HG02840 (cell line): ENCODE data around the gene MELTF.
"Not testable (repeated sequence)": the region's sequence is repeated elsewhere in the genome, so short reads cannot be mapped to it uniquely, and the experiment has no call there.

ENCODE experiments used
- ATAC-seq: cut with Tn5 transposase; IDR thresholded peaks from one replicate; pipeline ENCODE4 v1.9.1; 2021; ENCODE audit warnings: mild to moderate bottlenecking, moderate library complexity, moderate number of reproducible peaks; ENCODE audit not compliant: unreplicated experiment, low FRiP score

MELTF gene

DNA sequence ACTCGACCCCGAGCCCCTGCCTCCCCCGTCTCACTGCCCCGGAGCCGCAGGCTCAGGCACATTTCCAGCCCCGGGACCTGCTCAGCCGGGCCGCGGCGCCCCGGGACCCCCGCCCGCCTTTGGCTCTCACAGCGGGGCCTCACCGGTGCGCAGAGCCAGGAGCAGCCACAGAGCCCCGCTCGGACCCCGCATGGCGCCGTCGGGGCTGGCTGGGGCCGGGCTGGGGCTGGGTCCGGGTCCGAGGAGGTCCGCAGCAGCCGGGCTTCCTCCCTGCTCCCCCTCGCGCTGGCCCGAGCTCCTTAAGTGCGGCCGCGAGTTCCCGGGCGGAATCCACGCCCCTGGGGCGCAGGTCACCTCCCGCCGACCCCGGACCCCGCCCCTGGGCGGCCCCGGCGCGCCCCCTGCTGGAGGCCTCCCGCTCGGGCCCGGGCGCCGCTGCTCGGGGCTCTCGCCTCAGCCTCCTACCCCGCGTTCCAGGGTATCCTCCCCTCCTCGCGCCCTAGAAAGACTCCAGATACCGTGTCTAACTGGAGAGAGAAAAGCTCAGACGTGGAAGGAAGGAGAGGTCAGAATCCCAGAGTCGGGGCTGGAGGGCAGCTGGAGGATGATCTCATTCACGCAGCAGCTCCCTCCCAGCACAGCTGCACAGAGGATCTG lies at the start of gene MELTF:
Gene MELTF, minus strand, starts transcription at position 307 of the 657 bp plus-strand sequence. Its CDS starts 115 bp downstream, at position 192.
- peak; percentile 73 for ATAC-seq

DNA sequence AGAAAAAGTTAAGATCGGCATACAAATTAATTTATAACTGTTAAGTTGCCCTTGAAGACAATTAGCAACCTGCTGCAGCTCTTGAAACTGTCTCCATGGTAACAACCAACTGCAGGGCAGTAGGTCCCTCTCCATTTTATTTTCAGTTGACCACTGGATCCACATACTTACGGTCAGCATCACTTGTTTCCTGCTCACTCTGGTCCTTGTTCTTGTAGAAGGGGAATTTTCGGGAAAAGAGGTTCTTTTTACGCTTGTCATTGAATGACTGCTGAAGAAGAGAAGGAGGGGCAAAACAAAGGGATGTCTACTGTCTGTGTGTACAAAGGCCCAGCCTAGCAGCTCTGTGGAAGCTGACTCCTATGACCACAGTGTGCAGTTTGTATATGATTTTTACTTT lies 46.8 kb upstream of the MELTF start:
- no peak for ATAC-seq

DNA sequence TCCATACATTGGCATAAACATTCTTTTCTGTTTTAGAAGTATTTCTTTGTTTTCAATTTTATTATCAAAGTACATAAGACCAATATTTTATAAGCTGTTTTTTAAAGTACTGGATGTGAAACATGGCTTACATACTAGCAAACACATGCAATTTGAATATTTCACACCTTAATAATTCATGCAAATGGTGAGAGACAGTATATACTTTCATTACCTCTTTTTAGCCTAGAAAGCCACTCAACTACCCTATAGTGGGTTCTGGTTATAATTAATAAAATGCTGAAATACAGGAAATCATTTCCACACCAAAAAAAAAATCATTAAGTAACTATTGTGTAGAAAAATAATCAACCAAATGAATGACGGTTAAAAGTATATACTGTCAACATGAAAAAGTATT lies 38.5 kb upstream of the MELTF start:
- no peak for ATAC-seq

DNA sequence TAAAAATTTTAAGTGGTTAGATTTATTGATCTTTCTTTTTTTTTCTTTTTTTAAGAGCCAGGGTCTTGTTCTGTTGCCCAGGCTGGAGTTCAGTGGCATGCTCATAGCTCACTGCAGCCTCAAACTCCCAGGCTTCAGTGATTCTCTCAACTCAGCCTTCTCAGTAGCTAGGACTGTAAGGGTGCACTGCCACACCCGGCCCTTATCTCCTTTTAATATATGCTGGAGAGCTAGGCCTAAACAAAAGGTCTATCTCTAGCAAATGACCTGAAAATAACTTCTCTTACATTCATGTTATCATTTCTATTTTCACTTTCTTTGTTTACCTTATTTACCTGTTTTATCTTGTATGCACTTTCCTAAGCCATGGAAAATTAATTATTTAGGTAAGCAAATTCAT lies 35.2 kb upstream of the MELTF start:
- no peak for ATAC-seq

DNA sequence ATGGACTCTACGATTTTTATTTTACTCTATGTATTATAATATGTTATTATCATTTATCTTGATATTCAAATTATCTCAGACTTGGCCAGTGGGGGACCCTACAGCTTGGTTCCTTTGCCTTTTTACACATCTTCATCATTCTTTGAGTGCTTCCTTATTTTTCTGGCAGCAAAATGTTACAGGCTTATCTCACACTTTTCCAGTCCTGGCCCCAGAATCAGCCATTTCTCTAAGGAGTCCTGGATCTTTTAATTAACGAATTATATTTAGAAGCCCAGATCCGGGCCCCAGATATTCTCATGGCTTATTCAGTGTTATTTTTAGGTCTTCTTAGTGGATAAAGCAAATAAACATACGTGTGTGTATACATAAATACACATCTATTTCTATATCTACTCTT lies 32.8 kb upstream of the MELTF start:
- no peak for ATAC-seq

DNA sequence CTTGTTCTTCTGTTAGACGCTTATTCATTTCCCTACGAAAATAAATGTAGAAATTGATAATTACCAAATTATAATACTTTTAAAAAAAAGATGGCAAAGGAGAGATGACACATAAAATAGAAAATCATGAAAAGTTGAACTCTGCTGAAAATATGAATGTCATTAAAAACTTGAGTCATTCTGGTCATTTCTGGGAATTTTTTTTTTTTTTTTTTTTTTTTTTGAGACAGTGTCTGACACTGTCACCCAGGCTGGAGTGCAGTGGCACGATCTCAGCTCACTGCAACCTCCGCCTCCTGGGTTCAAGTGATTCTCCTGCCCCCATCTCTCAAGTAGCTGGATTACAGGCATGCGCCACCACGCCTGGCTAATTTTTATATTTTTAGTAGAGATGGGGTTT lies 22.0 kb upstream of the MELTF start:
- ATAC-seq, result not testable (repeated sequence)

DNA sequence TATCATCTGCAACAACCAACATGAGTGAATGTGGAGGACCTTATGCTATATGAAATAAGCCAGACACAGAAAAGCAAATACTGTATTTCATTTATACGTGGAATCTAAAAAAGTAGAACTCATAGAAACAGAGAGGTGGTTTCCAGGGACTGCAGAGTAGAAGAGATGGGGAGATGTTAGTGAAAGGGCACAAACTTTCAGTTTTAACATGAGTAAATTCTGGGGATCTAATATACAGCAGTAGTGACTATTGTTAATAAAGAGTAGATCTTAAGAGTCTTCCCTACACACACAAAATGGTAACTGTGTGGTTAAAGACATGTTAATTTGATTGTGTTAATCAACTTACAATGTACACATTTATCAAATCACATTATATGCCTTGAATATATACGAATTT lies 20.9 kb upstream of the MELTF start:
- peak; percentile 45 for ATAC-seq

DNA sequence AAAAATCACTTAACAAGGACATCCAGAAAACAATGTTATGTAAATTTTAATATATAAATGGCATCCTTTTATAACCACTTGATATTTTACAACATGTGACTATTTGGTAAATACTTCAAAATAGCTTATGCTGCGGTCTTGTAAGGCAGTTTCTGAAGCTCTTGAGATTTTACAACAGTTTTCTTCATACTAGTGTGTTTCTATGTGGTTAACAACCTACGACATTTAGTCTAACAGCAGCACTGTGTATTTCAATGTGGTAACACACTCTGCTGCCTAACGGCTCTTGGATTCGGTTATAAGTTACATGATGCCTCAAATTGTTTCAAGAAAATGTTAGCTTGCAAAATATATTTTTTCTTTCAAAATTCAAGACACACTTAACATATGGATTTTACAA lies 12.9 kb upstream of the MELTF start:
- ATAC-seq, result no peak

DNA sequence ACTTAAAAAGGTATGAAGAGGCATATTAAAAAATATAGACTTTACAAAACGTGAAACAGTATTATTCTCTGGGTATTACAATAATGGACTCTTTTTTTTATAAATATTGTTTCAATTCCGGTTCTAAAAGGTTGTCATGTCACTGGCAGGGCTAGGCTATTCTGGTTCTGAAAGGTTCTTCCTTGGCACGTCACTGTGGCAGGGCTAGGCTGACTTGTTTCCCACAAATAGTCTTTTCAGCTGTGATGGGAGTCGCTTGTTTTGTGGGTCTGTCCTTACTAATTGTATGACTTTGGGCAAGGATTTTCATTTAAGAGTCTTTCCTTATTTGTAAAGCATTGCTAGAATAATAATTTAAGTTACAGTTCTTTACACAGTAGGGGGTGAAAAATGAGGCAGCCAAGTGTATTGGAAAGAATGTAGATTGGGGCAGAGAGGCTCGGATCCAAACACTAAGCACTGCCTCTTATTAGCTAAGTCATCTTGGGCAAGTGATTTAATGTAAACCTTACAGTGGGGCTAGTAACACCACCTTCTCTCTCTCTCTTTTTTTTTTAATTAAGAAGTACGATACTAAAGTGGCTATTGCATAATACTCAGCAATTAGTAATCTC lies 12.4 kb upstream of the MELTF start:
- no peak for ATAC-seq

DNA sequence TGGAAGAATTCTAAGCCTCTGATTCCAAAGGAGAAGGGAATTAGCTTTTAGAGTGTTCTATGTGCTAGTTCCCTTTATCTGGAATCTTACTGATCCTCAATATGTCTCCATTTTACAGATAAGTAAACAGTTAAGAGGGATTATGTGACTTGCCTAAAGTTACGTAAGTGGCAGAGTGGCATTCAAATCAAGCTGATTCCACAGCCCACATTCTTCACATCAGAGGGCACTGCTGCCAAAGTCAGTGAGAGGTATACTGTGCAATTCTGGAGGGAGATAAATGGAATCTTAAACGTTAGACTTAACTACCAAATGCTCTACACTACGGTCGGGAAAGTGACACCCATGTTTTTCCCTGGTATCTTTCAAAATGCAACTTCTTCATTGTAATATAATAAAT lies 11.0 kb upstream of the MELTF start:
- no peak for ATAC-seq

DNA sequence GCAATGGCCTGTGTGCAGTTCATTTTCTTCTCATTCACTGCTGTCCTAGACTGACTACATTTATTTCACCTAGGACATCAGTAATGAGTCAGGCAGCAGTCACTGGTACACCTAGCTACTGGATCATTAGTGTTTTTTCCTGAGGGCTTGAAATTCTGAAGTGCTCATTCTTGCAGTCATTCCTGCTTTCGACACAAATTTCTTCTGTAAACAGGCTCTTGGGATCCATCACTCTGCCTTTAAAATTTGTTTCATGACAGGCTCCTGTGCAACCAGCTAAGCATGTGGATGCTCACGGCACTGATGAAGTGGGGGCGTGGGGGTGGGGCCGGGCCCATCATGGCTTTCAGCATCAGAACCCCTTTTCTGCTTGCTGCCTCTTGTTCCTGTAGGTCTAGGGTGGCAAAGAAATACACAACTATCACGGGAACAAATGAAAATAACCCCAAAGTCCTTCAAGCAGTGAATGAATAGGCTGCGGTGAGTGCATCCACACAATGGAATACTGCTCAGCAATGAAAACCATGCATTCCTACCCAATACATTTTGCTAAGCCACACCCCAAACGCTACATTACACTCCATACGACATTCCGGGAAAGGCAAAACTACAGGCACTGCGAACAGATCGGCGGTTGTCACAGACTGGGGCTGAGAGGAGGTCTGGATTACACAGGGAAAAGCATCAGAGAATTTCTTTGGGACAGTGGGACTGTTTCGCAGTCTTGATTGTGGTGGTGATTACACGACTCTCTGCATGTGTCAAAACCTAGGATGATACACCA lies 9.3 kb upstream of the MELTF start:
- no peak for ATAC-seq

DNA sequence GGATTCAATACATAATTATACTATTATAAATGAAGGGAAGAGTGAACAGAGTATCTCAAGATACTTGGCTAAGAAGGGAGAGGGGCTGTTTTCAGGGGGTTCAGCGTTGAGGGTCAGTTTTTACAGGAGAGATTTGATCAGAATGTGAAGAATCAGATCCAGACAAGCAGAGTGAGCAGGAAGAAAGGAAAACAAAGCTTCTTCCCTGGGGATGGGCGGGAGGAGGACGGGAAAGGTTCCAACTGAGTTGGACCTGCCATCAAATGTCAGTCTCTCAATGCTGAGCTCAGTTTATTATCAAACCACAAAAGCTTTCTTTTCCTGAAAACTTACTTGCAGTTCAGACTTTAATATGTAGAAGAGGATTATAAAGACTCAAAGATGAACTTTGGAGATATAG lies 6.0 kb upstream of the MELTF start:
- no peak for ATAC-seq

DNA sequence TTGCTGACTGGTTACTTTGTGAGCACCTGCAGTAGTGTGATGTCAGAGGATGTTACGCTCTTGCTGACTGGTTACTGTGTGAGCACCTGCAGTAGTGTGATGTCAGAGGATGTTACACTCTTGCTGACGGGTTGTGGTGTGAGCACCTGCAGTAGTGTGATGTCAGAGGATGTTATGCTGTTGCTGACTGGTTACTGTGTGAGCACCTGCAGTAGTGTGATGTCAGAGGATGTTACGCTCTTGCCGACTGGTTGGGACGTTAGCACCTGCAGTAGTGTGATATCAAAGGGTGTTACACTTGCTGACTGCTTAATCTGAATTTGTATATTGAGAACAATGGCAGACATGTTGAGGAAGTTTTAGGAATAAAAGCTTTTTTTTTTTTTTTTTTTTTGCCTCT lies 5.2 kb upstream of the MELTF start:
- not testable (repeated sequence) for ATAC-seq

DNA sequence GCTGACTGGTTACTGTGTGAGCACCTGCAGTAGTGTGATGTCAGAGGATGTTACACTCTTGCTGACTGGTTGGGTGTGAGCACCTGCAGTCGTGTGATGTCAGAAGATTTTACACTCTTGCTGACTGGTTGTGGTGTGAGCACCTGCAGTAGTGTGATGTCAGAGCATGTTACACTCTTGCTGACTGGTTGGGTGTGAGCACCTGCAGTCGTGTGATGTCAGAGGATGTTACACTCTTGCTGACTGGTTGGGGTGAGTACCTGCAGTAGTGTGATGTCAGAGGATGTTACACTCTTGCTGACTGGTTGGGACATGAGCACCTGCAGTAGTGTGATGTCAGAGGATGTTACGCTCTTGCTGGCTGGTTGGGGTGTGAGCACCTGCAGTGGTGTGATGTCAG lies 4.1 kb upstream of the MELTF start:
- not testable (repeated sequence) for ATAC-seq

DNA sequence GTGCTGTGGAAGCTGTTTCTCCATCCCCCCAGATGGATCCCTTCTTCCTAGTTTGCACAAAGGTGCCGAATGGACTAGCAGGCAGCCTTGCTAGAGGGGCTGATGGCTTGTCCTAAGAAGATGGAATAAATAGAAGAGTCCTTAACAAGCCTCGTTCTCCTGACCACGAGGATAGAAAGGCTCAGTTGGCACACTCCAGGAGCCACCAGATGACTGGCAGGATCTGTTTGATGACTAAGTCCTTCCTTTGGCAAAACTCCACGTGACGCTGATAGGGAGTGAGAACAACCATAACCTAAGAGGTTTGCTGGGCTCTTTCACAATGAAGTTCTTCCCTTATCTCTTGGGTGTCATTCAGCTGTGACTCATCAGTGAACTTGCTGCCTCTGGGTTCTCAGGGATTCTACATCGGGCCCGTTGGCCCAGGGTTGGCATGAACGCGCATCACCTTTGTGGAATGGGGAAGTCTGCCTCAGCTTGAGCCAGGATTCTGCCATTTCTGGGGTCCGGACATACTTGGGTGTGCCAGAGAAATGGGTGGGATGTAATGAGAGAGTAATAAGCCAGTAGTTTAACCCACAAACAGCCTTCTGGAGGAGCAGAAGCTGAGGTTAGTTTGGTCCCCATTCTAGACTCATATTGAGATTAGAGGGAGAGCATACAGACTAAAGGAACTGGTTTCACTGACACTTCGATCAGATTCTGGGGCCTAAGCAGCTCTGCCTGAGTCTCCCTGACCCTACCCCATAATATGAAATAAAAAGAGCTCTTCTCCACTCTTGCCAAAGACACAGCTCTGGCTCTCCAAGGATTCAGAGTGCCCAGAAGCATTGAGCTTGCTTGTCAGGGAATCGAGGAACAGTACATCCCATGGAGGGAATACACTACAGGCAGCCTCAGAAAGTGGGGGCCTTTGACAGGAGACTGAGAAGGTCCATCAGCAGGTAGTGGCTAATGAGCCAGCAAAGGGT lies 2.0 kb upstream of the MELTF start:
- ATAC-seq, result no peak

DNA sequence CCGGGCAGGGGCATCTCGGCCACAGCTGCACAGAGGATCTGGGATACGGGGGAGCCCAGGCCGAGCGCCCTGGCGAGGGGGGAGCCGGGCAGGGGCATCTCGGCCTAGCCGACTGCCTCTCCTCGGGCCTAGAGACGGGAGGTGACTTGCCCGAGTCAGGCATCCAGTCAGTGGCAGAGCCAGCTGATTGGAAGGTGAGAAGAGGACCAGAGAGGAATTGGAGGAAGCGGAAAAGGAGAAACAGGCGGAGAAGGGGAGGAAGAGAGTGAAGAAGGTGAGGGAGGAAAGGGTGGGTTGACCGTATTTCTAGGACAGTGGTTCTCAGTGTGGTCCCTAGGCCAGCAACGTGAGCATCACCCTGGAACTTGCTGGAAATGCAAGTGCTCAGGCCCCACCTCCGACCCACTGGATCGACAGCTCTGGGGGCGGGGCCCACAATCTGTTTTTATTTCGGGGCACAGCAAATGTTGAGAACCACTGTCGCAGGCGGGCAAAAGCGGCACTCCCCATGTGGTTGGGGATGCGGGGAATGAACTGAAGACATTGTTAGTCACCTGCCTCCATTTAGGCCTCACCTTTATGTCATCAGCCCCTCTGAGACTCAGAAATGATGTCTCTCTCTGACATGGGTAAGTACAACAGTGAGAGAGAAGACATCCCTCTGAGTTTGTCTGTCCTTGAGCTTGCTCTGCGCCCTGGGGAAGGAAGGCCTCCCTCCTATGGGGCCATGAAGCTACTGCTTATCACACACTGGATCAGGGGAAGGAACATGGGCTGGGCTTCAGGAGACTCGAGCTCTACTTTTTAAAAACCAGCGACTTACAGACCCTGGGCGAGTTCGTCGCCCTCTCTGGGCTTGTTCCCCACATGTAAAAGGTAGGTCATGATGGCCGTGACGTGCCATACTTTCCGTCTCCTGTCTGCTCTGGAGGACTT lies 1.0 kb upstream of the MELTF start:
- ATAC-seq, result no peak

DNA sequence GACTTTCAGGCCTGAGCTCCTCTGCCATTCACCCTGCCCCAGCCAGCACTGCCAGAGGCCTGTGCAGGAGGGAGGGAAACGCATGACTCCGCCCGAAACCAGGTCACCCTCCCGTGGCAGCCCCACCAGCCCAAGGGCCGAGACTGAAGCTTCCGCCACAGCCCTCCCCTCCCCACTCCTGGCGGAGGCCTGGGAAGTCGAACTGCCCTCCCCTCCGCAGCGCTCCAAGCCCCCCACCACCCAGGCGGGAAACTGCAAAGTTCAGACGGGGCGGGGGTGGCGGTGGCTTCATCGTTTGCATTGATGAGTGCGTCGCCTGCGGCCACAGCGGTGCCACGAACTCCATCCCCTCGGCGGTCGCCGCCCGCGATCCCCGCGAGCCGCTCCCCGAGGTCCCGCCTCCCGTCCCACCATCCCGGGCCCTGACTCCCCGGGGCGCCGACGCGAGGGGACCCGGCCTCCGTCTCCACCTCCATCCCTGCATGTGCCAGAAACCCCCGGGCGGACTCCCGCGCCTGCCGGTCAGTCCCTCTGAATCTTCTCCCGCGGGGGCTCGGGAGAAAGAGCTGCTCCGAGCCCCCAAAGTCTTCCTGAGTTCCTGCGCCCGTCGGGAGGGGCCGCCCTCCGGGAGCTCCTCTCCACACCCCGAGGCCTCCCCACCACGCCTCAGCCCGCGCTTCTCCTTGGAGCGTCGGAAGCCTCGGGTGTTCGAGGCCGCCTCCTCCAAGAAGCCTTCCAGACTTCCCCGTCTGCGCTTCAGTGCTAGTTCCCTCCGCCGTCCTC lies 698 bp downstream of the MELTF start:
- ATAC-seq, result peak; percentile 3

DNA sequence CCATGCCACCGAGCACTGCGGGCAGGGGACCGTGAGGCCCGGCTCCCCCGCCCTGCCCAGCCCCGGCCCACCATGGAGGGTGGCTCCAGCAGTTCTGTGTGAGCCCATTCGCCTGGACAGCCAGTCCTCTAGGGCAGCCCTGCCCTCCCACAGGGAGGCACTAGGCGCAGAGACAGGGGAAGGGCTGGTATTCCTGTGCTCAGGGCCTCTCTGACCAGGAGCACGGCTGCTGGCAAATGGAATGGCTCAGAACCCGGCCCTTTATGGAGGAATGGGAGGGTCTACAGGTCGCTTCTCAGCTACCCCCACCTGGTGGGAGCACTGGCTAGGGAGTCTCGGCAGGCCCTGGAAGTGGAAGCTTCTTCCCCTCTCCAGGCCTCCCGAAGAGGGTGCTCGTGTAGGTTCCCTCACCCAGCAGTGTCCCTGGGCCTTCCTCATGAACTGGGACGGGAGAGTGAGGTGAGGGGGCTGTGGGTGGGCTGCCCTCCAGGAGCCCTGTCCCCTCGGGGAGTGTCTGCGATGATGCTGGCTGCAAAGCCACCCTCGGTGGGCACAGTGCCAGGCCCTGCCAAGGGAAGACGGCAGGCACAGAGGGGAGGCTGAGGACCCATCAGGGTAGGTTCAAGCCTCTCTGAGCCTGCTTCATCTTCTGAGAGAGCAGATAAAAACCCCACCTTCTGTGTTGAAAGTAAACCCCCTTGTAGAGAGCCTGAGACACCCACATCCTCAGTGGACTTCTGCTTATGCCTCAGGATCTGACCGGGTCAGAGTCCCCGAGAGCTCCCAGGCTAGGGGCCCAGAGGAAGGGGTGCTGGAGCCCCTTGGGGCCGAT lies 1.5 kb downstream of the MELTF start:
- ATAC-seq, result no peak
